Progenitor cell of endocrine pancreas (in vitro differentiated cells): ENCODE data around the gene SESN1. TPM values are rescaled to one million over a fixed set of nuclear protein-coding genes. Genes with fewer than 3 reads are reported as not detected.

Experiments
- DNase-seq: peaks from one replicate; pipeline ENCODE4 v3.0.0; 2021; ENCODE audit warnings: low spot score; ENCODE audit not compliant: unreplicated experiment
- H3K27ac Mint-ChIP-seq: 2 replicates; pipeline ENCODE4 v1.8.0; 2021; ENCODE audit warnings: mild to moderate bottlenecking, moderate library complexity, mixed read lengths
- H3K27me3 Mint-ChIP-seq: 2 replicates; pipeline ENCODE4 v1.8.0; 2021; ENCODE audit warnings: mixed read lengths
- H3K36me3 Mint-ChIP-seq: 2 replicates; pipeline ENCODE4 v1.8.0; 2022; ENCODE audit warnings: mixed read lengths; ENCODE audit not compliant: insufficient read depth
- H3K4me1 Mint-ChIP-seq: 2 replicates; pipeline ENCODE4 v1.8.0; 2021; ENCODE audit warnings: low read depth, mixed read lengths
- H3K4me3 Mint-ChIP-seq: 2 replicates; pipeline ENCODE4 v1.8.0; 2021; ENCODE audit warnings: low read depth, mild to moderate bottlenecking, moderate library complexity, mixed read lengths
- H3K9me3 Mint-ChIP-seq: 2 replicates; pipeline ENCODE4 v1.8.0; 2021; ENCODE audit warnings: low read depth, mixed read lengths
- CTCF ChIP-seq: fragments of 200-600 bp; sonication (generic); IDR thresholded peaks from one replicate; pipeline ENCODE4 v1.5.0; 2021; ENCODE audit warnings: antibody characterized with exemption, mild to moderate bottlenecking; ENCODE audit not compliant: unreplicated experiment
- total RNA-seq: library from RNA; stranded (reverse); gene quantifications from 2 replicates; pipeline ENCODE4 v1.2.1, GENCODE V29; 2021

Gene SESN1
- total RNA-seq, 1 donor from 2014 or later, result 23.9 TPM

DNA sequence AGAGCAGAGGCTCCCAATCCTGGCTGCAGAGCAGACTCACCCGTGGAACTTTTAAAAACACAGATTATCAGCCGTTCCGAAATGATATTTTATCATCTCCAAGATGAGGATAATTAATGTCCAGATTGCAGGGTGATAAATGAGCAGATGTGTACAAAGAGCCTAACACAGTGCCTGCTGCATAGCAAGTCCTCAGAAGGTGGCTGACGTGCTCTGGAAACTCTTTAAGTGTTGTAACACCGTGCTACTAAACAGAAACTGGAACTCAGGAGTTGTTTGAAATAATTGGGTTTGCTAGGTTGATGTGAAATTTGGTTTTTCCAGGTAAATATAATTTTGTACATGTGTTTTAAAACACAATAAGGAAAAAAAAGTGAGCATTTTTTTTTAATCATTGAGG is 128.4 kb downstream of the SESN1 start:
- no peak overlapping the region for H3K27ac Mint-ChIP-seq
- H3K4me3 Mint-ChIP-seq, result no peak overlapping the region
- TF ChIP-seq CTCF, result no peak

DNA sequence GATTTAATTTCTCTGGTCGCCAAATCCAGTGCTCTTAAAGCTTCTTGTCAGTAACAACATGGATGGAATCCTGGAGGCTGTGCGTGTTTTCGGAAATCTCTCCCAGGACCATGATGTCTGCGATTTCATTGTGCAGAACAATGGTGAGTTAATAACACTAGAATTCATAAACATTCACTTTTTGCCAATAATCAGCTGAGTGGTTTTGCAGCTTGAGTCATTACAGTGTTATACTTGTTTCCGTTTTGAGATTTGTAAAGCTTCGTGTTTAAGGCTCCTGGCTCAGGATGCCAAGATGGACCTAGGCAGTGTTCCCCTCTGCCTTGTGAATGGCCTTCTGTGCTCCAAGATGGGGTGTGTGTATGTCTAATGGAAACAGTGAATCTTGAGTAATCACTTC is 132.7 kb downstream of the SESN1 start:
- Mint-ChIP-seq H3K27me3 (peaks cover 7% of the 10 kb centered on the region), H3K4me1 (peaks cover 6% of the 10 kb centered on the region), H3K9me3 (no peaks in the 10 kb centered on the region), H3K36me3 (no peaks in the 10 kb centered on the region), H3K27ac (no peak overlapping the region), H3K4me3 (no peak overlapping the region)
- no peak for DNase-seq
- no peak for TF ChIP-seq CTCF

More for the DNA sequence above, 128.4 kb downstream of the SESN1 start:
- Mint-ChIP-seq H3K9me3 (no peaks in the 10 kb centered on the region), H3K4me1 (peaks cover 14% of the 10 kb centered on the region), H3K36me3 (no peaks in the 10 kb centered on the region), H3K27me3 (no peaks in the 10 kb centered on the region)
- DNase-seq, result no peak

DNA sequence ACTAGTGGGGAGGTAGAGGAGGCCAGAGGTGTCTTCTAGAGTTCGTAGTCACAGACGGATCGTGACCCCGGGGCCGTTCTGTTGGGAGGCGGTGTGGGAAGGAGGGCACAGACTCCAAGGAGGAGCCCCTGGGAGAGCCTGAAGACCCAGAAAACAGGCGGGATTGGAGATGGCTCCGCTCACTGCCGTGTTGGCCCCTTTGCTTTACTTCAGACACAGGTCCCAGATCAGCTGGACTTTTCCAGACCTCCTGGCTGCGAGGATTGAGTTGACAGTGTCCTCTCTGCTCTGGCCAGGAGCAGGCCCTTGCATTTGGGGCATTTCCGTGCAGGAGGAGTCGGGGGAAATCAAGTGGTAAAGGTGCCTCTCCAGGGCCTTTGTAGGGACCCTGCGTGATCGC is 133.6 kb downstream of the SESN1 start:
- H3K27ac Mint-ChIP-seq, result no peak overlapping the region
- H3K9me3 Mint-ChIP-seq, result no peaks in the 10 kb centered on the region
- no peak for TF ChIP-seq CTCF
- H3K4me1 Mint-ChIP-seq, result peaks cover 2% of the 10 kb centered on the region
- no peak for DNase-seq
- peaks cover 7% of the 10 kb centered on the region for H3K27me3 Mint-ChIP-seq
- H3K36me3 Mint-ChIP-seq, result no peaks in the 10 kb centered on the region
- H3K4me3 Mint-ChIP-seq, result no peak overlapping the region

GRCh38 chr6:108960601-108961000 is 134.0 kb downstream of the SESN1 start:
- H3K36me3 Mint-ChIP-seq, result no peaks in the 10 kb centered on the region
- no peak overlapping the region for H3K4me3 Mint-ChIP-seq
- no peak overlapping the region for H3K27ac Mint-ChIP-seq
- no peak for TF ChIP-seq CTCF
- peaks cover 2% of the 10 kb centered on the region for H3K4me1 Mint-ChIP-seq
- DNase-seq, result no peak
- H3K9me3 Mint-ChIP-seq, result no peaks in the 10 kb centered on the region
- H3K27me3 Mint-ChIP-seq, result peaks cover 9% of the 10 kb centered on the region

DNA sequence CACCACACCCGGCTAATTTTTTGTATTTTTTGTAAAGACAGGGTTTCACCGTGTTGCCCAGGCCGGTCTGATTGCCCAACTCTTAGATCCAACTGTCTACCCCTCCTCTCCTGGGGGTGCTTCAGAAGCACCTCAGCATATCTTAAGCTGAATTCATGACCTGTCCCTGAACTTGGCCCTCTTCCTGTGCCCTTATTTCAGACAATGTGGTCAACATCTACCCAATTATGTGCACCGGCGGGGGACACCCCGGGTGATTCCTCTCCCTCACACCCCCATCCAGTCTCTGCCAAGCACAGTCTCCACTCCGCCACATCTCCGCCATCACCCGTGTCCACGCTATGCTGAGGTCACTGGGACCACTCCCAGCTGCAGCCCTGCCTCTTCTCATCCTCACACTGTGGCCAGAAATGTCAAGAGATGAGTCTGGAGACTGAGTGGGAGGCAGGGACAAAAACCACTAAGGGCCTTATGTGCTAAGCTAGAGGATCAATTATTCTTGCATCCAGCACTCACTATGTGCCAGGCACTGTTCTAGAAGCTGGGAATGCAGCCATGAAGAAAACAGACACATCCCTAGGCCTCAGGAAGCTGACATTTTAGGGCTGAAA is 134.6 kb downstream of the SESN1 start:
- H3K9me3 Mint-ChIP-seq, result no peaks in the 10 kb centered on the region
- H3K27ac Mint-ChIP-seq, result no peak overlapping the region
- peaks cover 2% of the 10 kb centered on the region for H3K4me1 Mint-ChIP-seq
- H3K36me3 Mint-ChIP-seq, result no peaks in the 10 kb centered on the region
- H3K27me3 Mint-ChIP-seq, result peaks cover 10% of the 10 kb centered on the region
- no peak overlapping the region for H3K4me3 Mint-ChIP-seq
- no peak for DNase-seq
- TF ChIP-seq CTCF, result no peak
